Measurements from ENCODE around the gene HTATIP2. TPM values are rescaled to one million over a fixed set of nuclear protein-coding genes. Genes with fewer than 3 reads are reported as not detected.
"Not testable (repeated sequence)": the region's sequence is repeated elsewhere in the genome, so short reads cannot be mapped to it uniquely, and the experiment has no call there.

The HTATIP2 gene
- total and polyA plus RNA-seq, 4 donors: 20.7 to 64.2 (median 39.0) TPM

DNA sequence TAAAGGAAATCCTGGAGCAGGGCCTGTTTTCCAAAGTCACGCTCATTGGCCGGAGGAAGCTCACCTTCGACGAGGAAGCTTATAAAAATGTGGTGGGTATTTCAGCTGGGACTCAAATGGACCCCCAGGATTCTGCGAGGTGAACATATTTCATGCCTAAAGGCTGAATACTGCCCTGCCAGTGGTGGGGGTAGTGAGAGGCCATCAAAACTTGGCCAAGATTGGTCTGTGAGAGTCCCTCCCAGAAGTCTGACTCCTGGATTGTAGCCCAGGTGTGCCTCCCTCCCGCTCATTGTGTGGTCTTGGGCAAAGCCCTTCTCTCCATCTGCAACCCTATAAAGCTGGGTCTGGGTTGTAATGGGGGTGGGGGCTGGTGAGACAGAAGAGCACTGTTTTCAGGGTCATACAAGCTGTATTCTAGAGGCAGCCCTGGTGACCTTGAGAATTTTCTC, 853 bp downstream of the HTATIP2 start:
- Histone ChIP-seq H3K9me3 (ENCODE audit: control insufficient read depth, low read length) (no peaks in the 10 kb centered on the region), H3K27ac (ENCODE audit: low read depth in 1 of 2, low read length in 2 of 2) (no peak overlapping the region), H3K4me3 (ENCODE audit: low read length in 2 of 2) (peak overlapping the region; percentile 87 to 90), H3K36me3 (ENCODE audit: control insufficient read depth in 1 of 2, insufficient read depth in 2 of 2, low read length in 1 of 2) (no peaks in the 10 kb centered on the region), H3K4me1 (ENCODE audit: control insufficient read depth in 1 of 2, insufficient read depth in 2 of 2, low read length in 2 of 2) (peaks cover 1 to 5% of the 10 kb centered on the region in 2 donors), H3K27me3 (ENCODE audit: control insufficient read depth in 1 of 2, insufficient read depth in 2 of 2, low read length in 1 of 2) (no peaks in the 10 kb centered on the region)
- DNase-seq: no peak
- WGBS, 2 donors: 24% methylated on average over 6 of the region's 6 CpGs
- ATAC-seq (ENCODE audit: low FRiP score): no peak
- intact Hi-C loops (cut with DNase I): no loop called here

DNA sequence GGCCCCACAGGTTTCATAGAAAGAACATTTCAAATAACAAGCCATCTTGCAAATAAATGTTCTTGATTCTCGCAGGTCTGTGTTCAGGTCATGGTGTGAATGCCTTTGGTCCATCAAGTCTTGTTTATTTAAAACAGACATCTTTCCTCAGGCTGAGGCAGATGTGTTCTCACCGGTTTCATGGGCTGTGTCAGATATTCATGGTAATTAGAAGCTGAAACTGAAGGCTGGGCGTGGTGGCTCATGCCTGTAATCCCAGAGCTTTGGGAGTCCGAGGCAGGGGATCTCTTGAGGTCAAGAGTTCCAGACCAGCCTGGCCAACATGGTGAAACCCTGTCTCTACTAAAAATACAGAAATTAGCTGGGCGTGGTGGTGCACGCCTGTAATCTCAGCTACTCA, 2.0 kb downstream of the HTATIP2 start:
- H3K9me3 ChIP-seq (ENCODE audit: control insufficient read depth, low read length); H3K4me1 ChIP-seq (ENCODE audit: control insufficient read depth in 1 of 2, insufficient read depth in 2 of 2, low read length in 2 of 2); H3K36me3 ChIP-seq (ENCODE audit: control insufficient read depth in 1 of 2, insufficient read depth in 2 of 2, low read length in 1 of 2); H3K27me3 ChIP-seq (ENCODE audit: control insufficient read depth in 1 of 2, insufficient read depth in 2 of 2, low read length in 1 of 2); intact Hi-C loops (cut with DNase I); H3K4me3 ChIP-seq (ENCODE audit: low read length in 2 of 2); ATAC-seq (ENCODE audit: low FRiP score); DNase-seq: not testable (repeated sequence)
- H3K27ac ChIP-seq (ENCODE audit: low read depth in 1 of 2, low read length in 2 of 2): peak overlapping the region in 1 of 2 donors; percentile 4
- WGBS, 2 donors: 95% methylated on average over 6 of the region's 6 CpGs

DNA sequence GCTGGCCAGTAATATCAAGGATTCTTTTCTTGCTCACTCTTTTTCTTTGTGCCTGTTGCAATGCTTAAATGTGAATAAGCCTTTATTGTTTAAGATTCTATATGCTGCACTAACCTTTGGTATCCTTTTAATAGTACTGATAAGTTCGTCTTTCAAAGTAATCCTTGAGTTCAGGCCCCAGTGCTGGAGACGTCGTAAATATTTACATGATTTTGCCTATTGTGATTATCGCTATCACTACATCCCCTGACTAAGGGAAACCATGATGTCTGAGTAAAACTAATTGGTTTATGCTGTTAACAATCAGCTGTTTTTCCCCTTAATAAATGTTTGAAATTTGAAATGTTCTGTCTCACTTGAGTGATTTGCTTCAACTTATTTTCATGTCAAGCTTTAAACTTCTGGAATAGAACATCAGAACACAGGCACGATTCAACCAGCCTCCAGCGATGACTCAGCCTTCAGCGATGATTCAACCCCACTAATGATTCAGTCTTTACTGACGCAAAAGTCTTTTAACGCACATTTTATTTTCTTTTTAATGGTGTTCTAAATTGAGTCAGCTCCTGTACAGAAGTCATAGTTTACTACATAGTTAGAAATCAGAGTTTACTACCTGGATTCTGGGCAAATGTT, 3.9 kb downstream of the HTATIP2 start:
- H3K27me3 ChIP-seq (ENCODE audit: control insufficient read depth in 1 of 2, insufficient read depth in 2 of 2, low read length in 1 of 2): no peaks in the 10 kb centered on the region
- H3K4me1 ChIP-seq (ENCODE audit: control insufficient read depth in 1 of 2, insufficient read depth in 2 of 2, low read length in 2 of 2): peaks cover 1 to 5% of the 10 kb centered on the region in 2 donors
- no peak overlapping the region for H3K27ac ChIP-seq (ENCODE audit: low read depth in 1 of 2, low read length in 2 of 2)
- no peaks in the 10 kb centered on the region for H3K9me3 ChIP-seq (ENCODE audit: control insufficient read depth, low read length)
- no peaks in the 10 kb centered on the region for H3K36me3 ChIP-seq (ENCODE audit: control insufficient read depth in 1 of 2, insufficient read depth in 2 of 2, low read length in 1 of 2)
- DNase-seq: peak; percentile 66 to 76
- no peak for ATAC-seq (ENCODE audit: low FRiP score)
- no peak overlapping the region for H3K4me3 ChIP-seq (ENCODE audit: low read length in 2 of 2)
- WGBS, 2 donors: 50 to 55% methylated on average over 9 of the region's 9 CpGs
- intact Hi-C loops (cut with DNase I): no loop called here

GRCh38 chr11:20368438-20368837, 4.9 kb downstream of the HTATIP2 start:
- no peaks in the 10 kb centered on the region for H3K9me3 ChIP-seq (ENCODE audit: control insufficient read depth, low read length)
- H3K4me1 ChIP-seq (ENCODE audit: control insufficient read depth in 1 of 2, insufficient read depth in 2 of 2, low read length in 2 of 2): peaks cover 1 to 5% of the 10 kb centered on the region in 2 donors
- H3K27me3 ChIP-seq (ENCODE audit: control insufficient read depth in 1 of 2, insufficient read depth in 2 of 2, low read length in 1 of 2): no peaks in the 10 kb centered on the region
- ATAC-seq (ENCODE audit: low FRiP score) (no peak), DNase-seq (no peak)
- intact Hi-C loops (cut with DNase I): no loop called here
- H3K36me3 ChIP-seq (ENCODE audit: control insufficient read depth in 1 of 2, insufficient read depth in 2 of 2, low read length in 1 of 2): no peaks in the 10 kb centered on the region
- H3K27ac ChIP-seq (ENCODE audit: low read depth in 1 of 2, low read length in 2 of 2): no peak overlapping the region
- H3K4me3 ChIP-seq (ENCODE audit: low read length in 2 of 2): no peak overlapping the region

DNA sequence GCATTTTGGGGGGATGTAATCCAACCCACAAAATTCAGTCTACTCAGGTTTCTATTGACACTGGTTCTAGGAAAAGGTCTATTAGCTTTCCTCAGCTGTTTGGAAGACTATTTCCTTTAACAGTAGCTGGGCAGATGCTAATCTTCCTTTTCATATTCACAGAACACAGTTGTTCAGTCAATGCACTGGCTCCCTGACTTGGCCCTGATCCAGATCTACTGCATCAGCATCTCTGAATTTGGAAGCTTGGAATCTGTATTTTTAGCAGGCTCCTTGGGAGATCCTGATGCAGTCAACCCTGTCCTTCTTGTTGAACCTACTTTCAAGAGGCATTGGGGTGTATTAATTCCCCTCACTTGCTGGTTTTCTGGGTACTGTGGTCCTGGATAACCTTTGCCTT, 6.3 kb downstream of the HTATIP2 start:
- H3K9me3 ChIP-seq (ENCODE audit: control insufficient read depth, low read length): no peaks in the 10 kb centered on the region
- no peak overlapping the region for H3K27ac ChIP-seq (ENCODE audit: low read depth in 1 of 2, low read length in 2 of 2)
- no peak for ATAC-seq (ENCODE audit: low FRiP score)
- H3K4me3 ChIP-seq (ENCODE audit: low read length in 2 of 2): no peak overlapping the region
- intact Hi-C loops (cut with DNase I): no loop called here
- DNase-seq: no peak
- peaks cover 0 to 3% of the 10 kb centered on the region in 2 donors for H3K36me3 ChIP-seq (ENCODE audit: control insufficient read depth in 1 of 2, insufficient read depth in 2 of 2, low read length in 1 of 2)
- H3K4me1 ChIP-seq (ENCODE audit: control insufficient read depth in 1 of 2, insufficient read depth in 2 of 2, low read length in 2 of 2): peaks cover 1 to 5% of the 10 kb centered on the region in 2 donors
- no peaks in the 10 kb centered on the region for H3K27me3 ChIP-seq (ENCODE audit: control insufficient read depth in 1 of 2, insufficient read depth in 2 of 2, low read length in 1 of 2)

DNA sequence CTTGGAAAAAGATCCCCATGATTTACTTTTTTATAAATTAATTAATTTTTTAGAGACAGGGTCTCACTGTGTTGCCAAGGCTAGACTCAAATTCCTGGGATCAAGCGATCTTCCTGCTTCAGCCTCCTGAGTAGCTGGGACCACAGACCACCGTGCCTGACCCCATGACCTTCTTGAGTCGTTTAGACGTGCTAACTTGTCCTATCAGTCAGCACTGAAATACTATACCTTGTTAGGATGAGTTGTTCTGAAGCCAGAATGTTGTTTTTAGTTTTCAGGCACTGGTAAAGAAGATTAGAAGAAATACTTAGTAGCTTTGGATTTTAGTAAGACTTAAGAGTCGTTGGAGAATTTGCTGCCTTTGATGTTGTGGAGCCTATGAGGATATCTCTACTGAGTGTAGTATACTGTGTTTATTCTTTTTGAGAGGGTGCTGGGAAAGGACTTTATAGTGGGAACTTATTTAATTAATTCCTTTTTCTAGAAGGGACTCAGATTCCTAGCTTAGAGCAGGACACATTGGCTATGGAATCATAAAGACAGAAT, 8.6 kb downstream of the HTATIP2 start:
- no peak overlapping the region for H3K4me3 ChIP-seq (ENCODE audit: low read length in 2 of 2)
- H3K4me1 ChIP-seq (ENCODE audit: control insufficient read depth in 1 of 2, insufficient read depth in 2 of 2, low read length in 2 of 2): peaks cover 0 to 5% of the 10 kb centered on the region in 2 donors
- ATAC-seq (ENCODE audit: low FRiP score) (no peak), DNase-seq (no peak)
- H3K27me3 ChIP-seq (ENCODE audit: control insufficient read depth in 1 of 2, insufficient read depth in 2 of 2, low read length in 1 of 2): no peaks in the 10 kb centered on the region
- WGBS, 2 donors: 69 to 80% methylated on average over 5 of the region's 5 CpGs
- H3K36me3 ChIP-seq (ENCODE audit: control insufficient read depth in 1 of 2, insufficient read depth in 2 of 2, low read length in 1 of 2): peaks cover 0 to 6% of the 10 kb centered on the region in 2 donors
- no peak overlapping the region for H3K27ac ChIP-seq (ENCODE audit: low read depth in 1 of 2, low read length in 2 of 2)
- H3K9me3 ChIP-seq (ENCODE audit: control insufficient read depth, low read length): no peaks in the 10 kb centered on the region
- intact Hi-C loops (cut with DNase I): no loop called here

DNA sequence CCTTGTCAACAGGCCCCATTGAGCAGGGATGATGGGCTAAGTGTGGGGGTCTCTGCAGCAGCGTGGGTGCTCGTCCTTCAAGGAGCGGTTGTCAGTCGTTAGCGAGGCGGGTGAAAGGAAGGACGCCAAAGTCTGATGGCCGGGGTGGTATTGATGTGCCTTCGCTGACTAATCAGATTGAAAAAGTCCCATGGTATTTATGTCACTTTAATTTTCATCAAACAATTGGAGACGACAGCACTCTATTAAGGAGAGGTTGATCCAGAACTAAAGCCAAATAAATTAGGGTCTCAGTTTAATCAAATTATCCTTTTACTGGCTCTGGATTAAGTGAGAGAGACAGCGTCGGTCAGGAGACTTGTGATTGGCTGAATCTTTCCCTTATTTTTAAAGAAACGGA, 9.6 kb downstream of the HTATIP2 start:
- Histone ChIP-seq H3K27ac (ENCODE audit: low read depth in 1 of 2, low read length in 2 of 2) (no peak overlapping the region), H3K9me3 (ENCODE audit: control insufficient read depth, low read length) (no peaks in the 10 kb centered on the region), H3K27me3 (ENCODE audit: control insufficient read depth in 1 of 2, insufficient read depth in 2 of 2, low read length in 1 of 2) (no peaks in the 10 kb centered on the region), H3K36me3 (ENCODE audit: control insufficient read depth in 1 of 2, insufficient read depth in 2 of 2, low read length in 1 of 2) (peaks cover 0 to 6% of the 10 kb centered on the region in 2 donors), H3K4me3 (ENCODE audit: low read length in 2 of 2) (no peak overlapping the region), H3K4me1 (ENCODE audit: control insufficient read depth in 1 of 2, insufficient read depth in 2 of 2, low read length in 2 of 2) (peaks cover 0 to 3% of the 10 kb centered on the region in 2 donors)
- 83 to 84% methylated on average over 13 of the region's 13 CpGs for WGBS, 2 donors
- intact Hi-C loops (cut with DNase I): no loop called here
- ATAC-seq (ENCODE audit: low FRiP score) (no peak), DNase-seq (no peak)

DNA sequence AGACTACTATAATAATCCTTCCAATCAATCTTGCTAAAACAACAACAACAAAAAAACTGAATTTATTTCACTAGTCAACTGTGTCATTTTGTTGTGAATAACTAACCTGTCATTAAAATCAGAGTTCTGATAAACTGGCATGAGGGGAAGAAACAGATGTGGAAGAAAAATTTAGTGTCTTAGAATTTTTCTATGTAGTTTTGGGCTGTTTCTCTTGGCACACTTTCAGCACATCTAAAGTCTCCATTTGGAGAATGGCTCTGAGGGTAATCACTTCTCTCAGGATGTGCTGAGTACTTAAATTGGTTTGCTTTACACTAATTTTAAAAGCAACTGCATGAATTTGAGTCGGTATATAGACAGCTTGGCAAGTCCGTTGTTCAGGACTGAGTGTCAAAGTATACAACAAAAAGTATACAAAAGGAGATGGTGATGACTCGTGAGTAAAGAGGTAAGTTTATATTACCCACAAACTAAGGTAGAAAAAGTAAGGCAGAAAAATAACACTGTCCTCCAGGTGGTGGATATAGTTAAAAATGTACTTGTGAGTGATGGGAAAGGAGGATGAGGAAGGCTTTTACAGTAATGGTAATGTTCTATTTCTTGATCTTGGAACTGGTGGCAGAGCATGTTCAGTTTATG, 10.2 kb downstream of the HTATIP2 start:
- intact Hi-C loops (cut with DNase I): no loop called here
- H3K9me3 ChIP-seq (ENCODE audit: control insufficient read depth, low read length): no peaks in the 10 kb centered on the region
- DNase-seq: no peak
- WGBS, 2 donors: 63 to 64% methylated on average over 3 of the region's 3 CpGs
- no peak for ATAC-seq (ENCODE audit: low FRiP score)
- peaks cover 0 to 6% of the 10 kb centered on the region in 2 donors for H3K36me3 ChIP-seq (ENCODE audit: control insufficient read depth in 1 of 2, insufficient read depth in 2 of 2, low read length in 1 of 2)
- no peaks in the 10 kb centered on the region for H3K27me3 ChIP-seq (ENCODE audit: control insufficient read depth in 1 of 2, insufficient read depth in 2 of 2, low read length in 1 of 2)
- no peak overlapping the region for H3K4me3 ChIP-seq (ENCODE audit: low read length in 2 of 2)
- H3K27ac ChIP-seq (ENCODE audit: low read depth in 1 of 2, low read length in 2 of 2): no peak overlapping the region
- no peaks in the 10 kb centered on the region for H3K4me1 ChIP-seq (ENCODE audit: control insufficient read depth in 1 of 2, insufficient read depth in 2 of 2, low read length in 2 of 2)

- 90% methylated on average over 9 of the region's 9 CpGs for WGBS, 2 donors
- Histone ChIP-seq H3K4me3 (ENCODE audit: low read length in 2 of 2) (no peak overlapping the region), H3K27me3 (ENCODE audit: control insufficient read depth in 1 of 2, insufficient read depth in 2 of 2, low read length in 1 of 2) (no peaks in the 10 kb centered on the region), H3K4me1 (ENCODE audit: control insufficient read depth in 1 of 2, insufficient read depth in 2 of 2, low read length in 2 of 2) (no peaks in the 10 kb centered on the region), H3K36me3 (ENCODE audit: control insufficient read depth in 1 of 2, insufficient read depth in 2 of 2, low read length in 1 of 2) (peaks cover 0 to 7% of the 10 kb centered on the region in 2 donors), H3K27ac (ENCODE audit: low read depth in 1 of 2, low read length in 2 of 2) (no peak overlapping the region), H3K9me3 (ENCODE audit: control insufficient read depth, low read length) (no peaks in the 10 kb centered on the region)
- intact Hi-C loops (cut with DNase I): no loop called here
- ATAC-seq (ENCODE audit: low FRiP score) (no peak), DNase-seq (no peak)
Measured at GRCh38 chr11:20374741-20375300, 11.3 kb downstream of the HTATIP2 start.

Data from aorta (tissue), 5 donors.